HT-29 (cell line): ENCODE results near the gene EWSR1. TPM values are rescaled to one million over a fixed set of nuclear protein-coding genes. Genes with fewer than 3 reads are reported as not detected.

Source experiments
- DNase-seq: peaks from one replicate; pipeline ENCODE4 v3.0.0-alpha.2; 2015; ENCODE audit warnings: low spot score
- total RNA-seq: library from RNA; depleted of rRNA; stranded (reverse); fragments of >200 nt; shearing (Covaris generic); gene quantifications from 2 replicates; pipeline ENCODE4 v1.2.3, GENCODE V29; 2014

The EWSR1 gene
- total RNA-seq, 1 experiment from 2014 or later = 372 TPM

DNA sequence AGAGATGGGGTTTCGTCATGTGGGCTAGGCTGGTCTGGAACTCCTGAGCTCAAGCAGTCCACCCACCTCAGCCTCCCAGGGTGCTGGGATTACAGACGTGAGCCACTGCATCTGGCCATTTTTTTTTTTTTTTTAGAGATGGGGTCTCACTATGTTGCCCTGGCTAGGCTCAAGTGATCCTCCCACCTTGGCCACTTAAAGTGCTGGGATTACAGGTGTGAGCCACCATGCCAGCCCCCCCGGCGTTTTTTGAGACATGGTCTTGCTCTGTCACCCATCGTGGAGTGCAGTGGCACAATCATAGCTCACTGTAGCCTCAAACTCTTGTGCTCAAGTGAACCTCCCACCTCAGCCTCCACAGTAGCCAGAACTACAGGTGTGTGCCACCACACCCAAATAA, 16.8 kb upstream of the EWSR1 start:
- no peak for DNase-seq

DNA sequence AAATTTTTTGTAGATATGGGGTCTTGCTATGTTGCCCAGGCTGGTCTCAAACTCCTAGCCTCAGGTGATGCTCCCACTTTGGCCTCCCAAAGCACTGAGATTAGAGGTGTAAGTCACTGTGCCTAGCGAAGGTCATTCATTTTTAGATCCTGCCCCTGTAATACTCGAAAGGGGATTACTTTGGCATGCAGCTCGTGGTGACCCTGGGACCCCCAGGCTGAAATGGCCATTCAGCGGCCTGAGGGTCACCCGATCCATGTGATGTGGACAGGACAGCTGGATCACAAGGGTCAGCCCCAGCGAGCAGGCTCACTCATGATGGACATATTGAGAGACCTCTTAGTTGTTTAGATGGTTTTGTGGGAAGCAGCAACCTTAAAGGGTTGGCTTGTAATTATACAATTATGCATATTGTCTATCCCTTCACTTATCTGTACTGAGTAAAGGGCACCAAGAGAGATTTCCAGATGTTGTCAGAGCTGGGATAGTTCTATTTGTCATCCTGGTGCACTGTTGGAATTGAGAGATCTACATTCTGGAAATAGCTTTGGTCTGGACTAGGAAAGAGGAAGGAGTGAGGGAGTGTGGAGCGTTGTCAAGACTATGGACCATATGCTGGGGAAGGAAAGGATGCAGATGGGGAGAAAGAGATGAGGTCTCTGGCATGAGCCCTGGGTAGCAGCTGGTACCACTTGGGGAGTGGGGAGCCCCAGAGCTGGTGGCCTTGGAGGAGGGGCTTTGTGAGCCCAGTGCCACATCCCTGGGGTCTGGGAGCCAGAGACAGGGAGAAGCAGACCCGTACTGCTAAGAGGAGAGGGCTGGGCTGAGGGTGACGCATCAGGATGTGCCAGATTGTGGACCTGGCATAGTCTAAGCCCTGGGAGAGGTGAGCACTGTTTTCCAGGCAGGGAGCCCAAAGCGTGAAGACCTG, 15.8 kb upstream of the EWSR1 start:
- DNase-seq = no peak

- DNase-seq = no peak
Measured at GRCh38 chr22:29253561-29254285, 14.3 kb upstream of the EWSR1 start.

GRCh38 chr22:29254286-29254660, 13.8 kb upstream of the EWSR1 start:
- no peak for DNase-seq

DNA sequence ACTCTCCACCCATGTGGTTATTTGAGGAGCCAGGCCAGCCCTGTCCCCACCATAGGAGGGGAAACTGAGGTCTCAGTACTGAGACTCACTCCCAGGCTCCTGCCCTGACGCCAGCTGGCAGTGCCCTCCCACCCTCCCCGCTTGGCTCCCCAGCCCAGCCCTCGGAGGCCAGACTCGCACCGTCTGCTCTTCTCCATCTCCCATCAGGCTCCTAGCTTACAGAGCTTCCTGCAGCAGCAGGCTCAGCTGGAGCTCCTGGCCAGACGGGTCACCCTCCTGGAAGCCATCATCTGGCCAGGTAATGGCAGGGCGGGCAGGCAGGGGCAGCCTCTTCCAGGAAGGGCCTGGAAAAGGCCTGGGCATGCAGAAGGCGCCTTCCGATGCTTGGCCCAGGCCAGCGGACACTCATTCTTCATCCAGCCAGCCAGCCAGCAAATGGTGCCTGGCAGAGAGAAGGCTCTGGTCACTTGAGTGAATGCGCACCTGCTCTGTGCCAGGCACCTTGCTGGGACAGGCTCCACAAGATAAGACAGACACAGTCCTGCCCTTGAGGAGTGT, 12.9 kb upstream of the EWSR1 start:
- DNase-seq = no peak

DNA sequence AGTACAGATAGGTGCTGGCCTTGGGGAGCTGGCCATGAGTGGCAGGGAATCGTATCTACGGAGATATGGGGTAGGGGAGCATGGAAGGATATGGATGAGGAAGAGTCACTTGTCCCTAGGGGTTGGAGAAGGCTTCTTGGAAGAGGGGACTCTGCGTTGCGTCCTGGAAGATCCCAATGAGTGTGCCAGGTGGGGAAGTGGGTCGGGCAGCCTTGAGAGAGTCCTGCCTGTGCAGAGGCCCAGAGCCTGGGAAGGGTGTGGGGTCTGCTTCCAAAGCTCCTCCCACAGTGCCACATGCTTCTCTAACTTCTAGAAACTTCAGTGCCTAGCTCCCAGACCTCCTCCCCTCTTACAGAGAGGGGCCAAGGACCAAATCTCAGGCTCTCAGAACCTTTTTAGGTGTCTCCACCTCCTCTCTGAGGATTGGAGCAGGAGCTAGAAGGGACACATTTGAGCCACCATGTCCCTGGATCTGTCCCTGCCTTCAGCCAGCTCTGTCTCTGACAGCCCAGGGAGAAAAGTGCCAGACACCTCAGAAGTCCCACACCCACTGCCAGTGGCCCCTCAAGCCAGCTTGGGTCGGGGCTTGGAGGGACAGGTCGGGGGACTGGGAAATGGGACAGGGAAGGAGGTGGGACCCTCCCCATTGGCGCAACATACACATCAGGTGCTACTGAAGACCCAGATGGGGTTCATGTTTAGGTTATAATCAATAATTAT, 11.3 kb upstream of the EWSR1 start:
- DNase-seq = no peak

DNA sequence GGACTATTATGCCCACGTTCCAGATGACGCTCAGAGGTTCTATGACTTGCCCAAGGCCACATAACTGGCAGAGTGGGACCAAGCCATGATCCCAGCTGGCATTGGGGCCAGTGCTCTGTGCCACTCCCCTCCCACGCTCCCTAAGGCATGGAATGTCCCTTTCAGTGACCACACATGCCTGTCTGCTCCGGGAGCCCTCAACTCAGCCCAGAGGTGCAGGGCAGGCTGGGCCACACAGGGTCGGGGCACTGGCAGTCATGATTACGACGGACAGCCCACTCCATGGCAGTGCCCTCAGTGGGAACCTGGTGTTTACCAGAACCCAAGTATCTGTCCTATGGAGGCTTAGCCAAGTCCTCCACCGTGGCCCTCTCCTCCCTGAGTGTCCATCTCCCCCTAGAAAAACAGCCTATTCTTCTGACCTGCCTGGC, 10.3 kb upstream of the EWSR1 start:
- no peak for DNase-seq

DNA sequence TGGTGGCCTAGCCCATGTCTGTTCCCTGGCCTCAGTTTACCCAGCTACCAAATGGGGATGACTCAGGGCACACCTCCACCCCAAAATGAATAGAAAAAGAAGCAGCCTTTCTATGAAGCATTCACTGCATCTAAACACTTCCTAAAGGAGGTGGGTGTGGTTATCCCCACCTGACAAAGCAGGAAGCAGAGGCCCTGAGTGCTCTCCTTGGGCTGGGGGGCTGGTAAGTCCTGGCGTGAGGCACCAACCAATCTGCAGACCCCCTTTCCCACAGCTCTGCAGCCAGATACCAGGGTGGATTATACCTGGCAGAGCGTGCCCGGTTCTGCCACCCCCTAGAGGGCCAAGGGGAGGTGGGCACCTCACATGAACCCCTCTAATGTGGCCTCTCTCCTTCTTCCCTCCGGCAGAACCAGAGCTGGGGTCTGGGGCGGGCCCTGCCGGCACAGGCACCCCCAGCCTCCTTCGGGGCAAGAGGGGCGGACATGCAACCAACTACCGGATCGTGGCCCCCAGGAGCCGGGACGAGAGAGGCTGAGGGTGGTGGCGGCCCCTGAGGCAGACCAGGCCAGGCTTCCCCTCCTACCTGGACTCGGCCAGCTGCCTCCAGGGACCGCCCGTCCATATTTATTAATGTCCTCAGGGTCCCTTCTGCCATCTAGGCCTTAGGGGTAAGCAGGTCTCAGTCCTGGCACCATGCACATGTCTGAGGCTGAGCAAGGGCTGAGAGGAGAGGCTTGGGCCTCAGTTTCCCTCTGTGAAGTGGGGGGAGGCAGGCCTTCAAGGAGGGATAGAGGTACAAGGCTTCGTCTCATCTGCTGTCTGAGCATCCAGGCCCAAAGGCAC, 9.4 kb upstream of the EWSR1 start:
- DNase-seq = no peak

DNA sequence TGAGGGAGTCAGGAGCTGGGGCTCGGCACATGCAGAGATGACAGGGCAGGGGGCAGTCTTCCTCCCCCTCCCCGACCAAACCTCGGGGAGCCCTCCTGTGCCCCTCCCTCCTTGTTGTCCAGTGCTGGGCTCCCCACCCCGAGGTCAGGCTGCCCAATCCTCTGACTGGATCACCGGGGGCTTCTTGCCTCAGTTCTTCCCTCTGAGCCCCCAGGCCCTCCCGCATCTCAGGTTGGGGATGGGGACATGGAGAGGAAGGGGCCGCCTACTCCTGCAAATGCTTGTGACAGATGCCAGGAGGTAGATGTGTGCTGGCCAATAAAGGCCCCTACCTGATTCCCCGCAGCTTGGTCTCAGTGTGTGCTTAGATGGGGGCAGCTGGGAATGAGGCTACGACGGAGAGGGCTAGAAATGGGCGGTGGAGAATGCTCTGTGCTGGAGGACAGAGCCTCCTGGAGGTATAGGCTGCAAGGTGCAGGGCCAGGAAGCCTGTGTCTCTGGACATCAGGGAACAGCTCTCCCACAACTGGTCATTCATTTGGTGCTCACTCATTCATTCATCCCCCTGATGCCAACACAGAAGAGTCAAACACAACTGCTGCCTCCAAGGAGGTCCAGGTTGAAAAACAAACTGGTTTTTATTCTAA, 8.7 kb upstream of the EWSR1 start:
- peak; percentile 33 for DNase-seq

- DNase-seq = no peak
Measured at GRCh38 chr22:29260031-29260560, 8.0 kb upstream of the EWSR1 start.

GRCh38 chr22:29260601-29261315, 7.3 kb upstream of the EWSR1 start:
- no peak for DNase-seq

GRCh38 chr22:29263791-29264276, 4.2 kb upstream of the EWSR1 start:
- no peak for DNase-seq

DNA sequence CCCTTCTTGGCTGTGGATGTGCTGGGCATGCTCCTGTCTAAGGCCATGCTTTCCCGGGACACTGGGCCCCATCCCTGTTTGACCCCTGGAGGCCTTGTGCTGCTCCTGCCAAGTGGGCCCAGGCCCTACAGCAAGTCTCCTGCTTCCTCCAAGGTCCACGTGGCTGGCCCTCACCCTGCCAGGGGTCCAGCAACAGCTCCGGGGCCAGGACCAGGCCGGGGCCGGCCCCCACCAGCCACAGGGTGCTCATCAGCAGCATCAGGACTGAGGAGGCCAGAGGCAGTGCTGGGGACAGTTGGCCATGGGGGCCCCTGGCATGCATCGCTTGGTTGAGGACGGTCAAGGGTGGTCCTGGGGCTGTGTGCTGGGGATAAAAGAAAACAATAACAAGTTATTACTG, 2.8 kb upstream of the EWSR1 start:
- no peak for DNase-seq

- DNase-seq = no peak
Measured at GRCh38 chr22:29265929-29266328, 2.1 kb upstream of the EWSR1 start.

DNA sequence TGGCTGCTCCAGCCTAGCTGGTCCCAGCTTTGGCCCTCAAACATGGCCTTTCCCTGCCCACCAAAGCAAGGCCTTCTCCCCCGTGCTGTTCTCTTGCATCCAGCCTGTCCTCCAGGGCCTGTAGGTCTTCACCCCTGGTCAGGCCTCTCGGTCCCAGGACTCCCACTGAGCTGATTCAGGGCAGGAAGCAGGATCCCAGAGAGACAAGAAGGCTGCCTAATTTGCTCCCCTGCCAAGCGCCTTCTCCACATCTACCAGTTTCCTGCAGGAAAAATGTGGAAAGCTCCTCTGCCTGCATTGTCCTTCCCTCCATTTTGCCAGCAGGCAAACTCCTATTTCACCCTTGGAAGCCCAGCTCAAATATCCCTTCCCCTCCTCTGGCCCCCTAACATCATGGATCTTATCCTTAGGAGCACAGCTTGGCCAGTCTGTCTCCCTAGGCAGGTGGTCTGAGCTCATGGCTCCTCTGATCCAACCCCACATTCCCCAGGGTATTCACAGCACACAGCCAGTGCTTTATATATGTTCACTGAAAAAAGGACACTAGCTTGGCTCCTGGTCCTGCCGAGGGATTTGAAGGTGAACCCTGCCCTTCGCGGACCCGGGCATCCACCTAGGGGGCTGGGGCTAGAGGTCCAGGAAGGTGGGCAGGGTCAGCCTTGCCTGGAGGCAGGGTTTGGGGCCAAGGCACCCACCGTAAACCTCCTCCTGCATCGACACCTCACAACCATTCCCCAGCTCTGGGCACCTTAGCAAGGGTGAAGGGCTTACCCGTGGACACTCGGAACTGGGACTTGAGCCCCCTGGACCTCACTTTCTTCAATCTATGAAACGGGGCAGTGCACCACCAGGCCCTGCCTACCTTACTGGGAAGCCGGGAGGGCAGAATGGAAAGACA, 1.3 kb upstream of the EWSR1 start:
- peak; percentile 29 for DNase-seq

- no peak for DNase-seq
Measured at GRCh38 chr22:29267462-29267857, 608 bp upstream of the EWSR1 start.

- DNase-seq = peak; percentile 53
Measured at GRCh38 chr22:29268511-29269229, 602 bp downstream of the EWSR1 start.

- peak; percentile 40 for DNase-seq
Measured at GRCh38 chr22:29269230-29269604, 1.1 kb downstream of the EWSR1 start.
